IMR-90 (cell line): ENCODE measurements around the gene PCID2.

ENCODE experiments used
- BHLHE40 ChIP-seq: fragments of 150-350 bp; IDR thresholded peaks from 2 replicates; pipeline ENCODE4 v1.6.1; 2016; ENCODE audit warnings: mild to moderate bottlenecking, low read depth, low read length
- TF ChIP-seq, protein P1 (sequence below): conservative IDR thresholded peaks from 2 replicates; pipeline ENCODE4 v1.5.1; 2012; ENCODE audit warnings: mild to moderate bottlenecking, low read depth, low read length, improper control_type of control experiment

DNA sequence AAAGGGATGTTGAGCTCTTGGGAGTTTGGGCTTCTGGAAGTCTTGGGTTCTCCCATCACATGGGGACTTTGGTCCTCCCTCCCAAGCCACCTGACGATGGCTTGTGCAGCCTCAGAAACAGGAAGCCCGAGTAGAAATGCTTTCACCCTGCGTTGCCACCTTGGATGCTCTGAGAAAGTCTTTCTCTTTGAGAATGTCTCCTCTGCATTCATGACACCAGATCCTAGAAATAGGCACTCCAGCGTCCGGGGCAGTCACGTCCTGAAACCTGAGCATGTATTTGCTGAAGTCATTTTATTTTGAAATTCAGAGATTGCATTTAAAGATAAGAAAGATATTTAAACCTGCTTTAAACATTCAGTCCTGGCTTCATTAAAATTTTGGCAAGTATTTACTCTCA is 35.4 kb upstream of the PCID2 start:
- TF ChIP-seq, protein P1, sequence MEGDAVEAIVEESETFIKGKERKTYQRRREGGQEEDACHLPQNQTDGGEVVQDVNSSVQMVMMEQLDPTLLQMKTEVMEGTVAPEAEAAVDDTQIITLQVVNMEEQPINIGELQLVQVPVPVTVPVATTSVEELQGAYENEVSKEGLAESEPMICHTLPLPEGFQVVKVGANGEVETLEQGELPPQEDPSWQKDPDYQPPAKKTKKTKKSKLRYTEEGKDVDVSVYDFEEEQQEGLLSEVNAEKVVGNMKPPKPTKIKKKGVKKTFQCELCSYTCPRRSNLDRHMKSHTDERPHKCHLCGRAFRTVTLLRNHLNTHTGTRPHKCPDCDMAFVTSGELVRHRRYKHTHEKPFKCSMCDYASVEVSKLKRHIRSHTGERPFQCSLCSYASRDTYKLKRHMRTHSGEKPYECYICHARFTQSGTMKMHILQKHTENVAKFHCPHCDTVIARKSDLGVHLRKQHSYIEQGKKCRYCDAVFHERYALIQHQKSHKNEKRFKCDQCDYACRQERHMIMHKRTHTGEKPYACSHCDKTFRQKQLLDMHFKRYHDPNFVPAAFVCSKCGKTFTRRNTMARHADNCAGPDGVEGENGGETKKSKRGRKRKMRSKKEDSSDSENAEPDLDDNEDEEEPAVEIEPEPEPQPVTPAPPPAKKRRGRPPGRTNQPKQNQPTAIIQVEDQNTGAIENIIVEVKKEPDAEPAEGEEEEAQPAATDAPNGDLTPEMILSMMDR: no peak
- TF ChIP-seq BHLHE40: no peak
